AG04449 (cell line): Measurements from ENCODE around the gene PFKP.

Experiments
- CTCF ChIA-PET: fragments of 350-600 bp; formaldehyde crosslinking; extraction: SDS; loops from one replicate; lab custom pipeline; 2021; ENCODE audit warnings: antibody characterized with exemption; lab: Yijun Ruan, JAX
- POLR2A ChIA-PET: fragments of 400-600, 350-600 bp; formaldehyde crosslinking; extraction: SDS; loops from one replicate; lab custom pipeline; 2020; ENCODE audit warnings: antibody characterized with exemption, inconsistent platforms; lab: Yijun Ruan, JAX
- DNase-seq: peaks from one replicate; pipeline ENCODE4 v3.0.0-alpha.2; 2010; ENCODE audit warnings: low read depth, low spot score
- H3K4me3 ChIP-seq: 2 replicates; pipeline ENCODE4 v1.5.1; 2011; ENCODE audit warnings: low read depth, mild to moderate bottlenecking, control low read depth, low read length
- CTCF ChIP-seq: IDR thresholded peaks from one replicate; pipeline ENCODE4 v1.5.1; 2011; ENCODE audit warnings: mild to moderate bottlenecking, moderate library complexity, low read length, control low read depth, inconsistent platforms; ENCODE audit not compliant: insufficient read depth; ENCODE audit errors: missing control alignments

Gene PFKP

GRCh38 chr10:3066317-3067117 is 831 bp upstream of the PFKP start:
- no peak for DNase-seq
- POLR2A ChIA-PET: no interaction called here
- CTCF ChIA-PET: interaction anchor here (0.7 to 1.2 kb wide), 2 partner anchors 10 to 22 kb away, joined by 3 read pairs; no protein-coding TSS in a partner anchor
- TF ChIP-seq CTCF: no peak
- peak overlapping the region; percentile 77 for H3K4me3 ChIP-seq

GRCh38 chr10:3067859-3068179 is 471 bp downstream of the PFKP start:
- peak overlapping the region; percentile 77 for H3K4me3 ChIP-seq
- TF ChIP-seq CTCF: no peak
- POLR2A ChIA-PET: interaction anchor here (1.3 to 1.6 kb wide), 2 partner anchors 23 to 28 kb away, joined by 6 to 7 read pairs; no protein-coding TSS in a partner anchor
- DNase-seq: no peak
- CTCF ChIA-PET: interaction anchor here (1.0 kb wide), 2 partner anchors 16 to 27 kb away, joined by 5 to 6 read pairs; no protein-coding TSS in a partner anchor

GRCh38 chr10:3068201-3068967 is 1.0 kb downstream of the PFKP start:
- DNase-seq: no peak
- TF ChIP-seq CTCF: peak; percentile 21
- ChIA-PET POLR2A (interaction anchor here (1.3 to 1.6 kb wide), 2 partner anchors 22 to 27 kb away, joined by 6 to 7 read pairs; no protein-coding TSS in a partner anchor), CTCF (interaction anchor here (1.0 kb wide), 2 partner anchors 15 to 26 kb away, joined by 5 to 6 read pairs; no protein-coding TSS in a partner anchor)
- H3K4me3 ChIP-seq: peak overlapping the region; percentile 77

- H3K4me3 ChIP-seq: peak overlapping the region; percentile 77
- no peak for TF ChIP-seq CTCF
- ChIA-PET POLR2A (interaction anchor here (1.1 to 1.6 kb wide), 2 partner anchors 26 to 103 kb away, joined by 6 to 7 read pairs; partner anchors contain the start of gene PITRM1), CTCF (interaction anchor here (1.0 to 2.5 kb wide), 4 partner anchors 12 to 141 kb away, joined by 4 to 15 read pairs (median 6); no protein-coding TSS in a partner anchor)
- DNase-seq: no peak
Observed at GRCh38 chr10:3068968-3069737, 1.8 kb downstream of the PFKP start.

- ChIA-PET CTCF (interaction anchor here (1.4 to 2.5 kb wide), 3 partner anchors 11 to 142 kb away, joined by 4 to 15 read pairs (median 5); no protein-coding TSS in a partner anchor), POLR2A (interaction anchor here (0.6 to 2.8 kb wide), 3 partner anchors 21 to 102 kb away, joined by 3 to 20 read pairs (median 6); partner anchors contain the start of gene PITRM1)
- no peak for DNase-seq
- TF ChIP-seq CTCF: no peak
- peak overlapping the region; percentile 77 for H3K4me3 ChIP-seq
Observed at GRCh38 chr10:3069876-3070275, 2.5 kb downstream of the PFKP start.
